ENCODE measurements around the gene AGO4.
A peak's percentile ranks its signal among the peaks of the same experiment; 100 is the strongest.

DNA sequence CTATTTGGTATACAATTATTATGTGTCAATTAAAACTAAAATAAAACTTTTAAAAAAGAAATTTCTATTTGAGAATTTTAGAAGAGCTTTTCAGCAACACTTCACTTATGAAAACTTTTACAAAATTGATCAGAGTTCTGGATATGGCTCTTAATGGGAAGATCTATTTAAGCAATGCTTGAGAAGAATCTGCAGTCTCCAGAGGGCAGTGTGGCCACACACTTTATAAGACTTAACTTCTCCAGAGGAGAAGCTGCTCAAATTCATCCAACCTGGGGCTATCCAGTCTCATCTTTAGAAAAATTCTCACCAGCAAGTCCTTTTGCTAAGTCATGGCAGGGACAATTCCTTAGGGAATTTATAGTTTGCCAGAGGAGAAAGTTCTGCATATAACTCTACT lies 50.0 kb downstream of the AGO4 start:
- TF ChIP-seq, protein P1, sequence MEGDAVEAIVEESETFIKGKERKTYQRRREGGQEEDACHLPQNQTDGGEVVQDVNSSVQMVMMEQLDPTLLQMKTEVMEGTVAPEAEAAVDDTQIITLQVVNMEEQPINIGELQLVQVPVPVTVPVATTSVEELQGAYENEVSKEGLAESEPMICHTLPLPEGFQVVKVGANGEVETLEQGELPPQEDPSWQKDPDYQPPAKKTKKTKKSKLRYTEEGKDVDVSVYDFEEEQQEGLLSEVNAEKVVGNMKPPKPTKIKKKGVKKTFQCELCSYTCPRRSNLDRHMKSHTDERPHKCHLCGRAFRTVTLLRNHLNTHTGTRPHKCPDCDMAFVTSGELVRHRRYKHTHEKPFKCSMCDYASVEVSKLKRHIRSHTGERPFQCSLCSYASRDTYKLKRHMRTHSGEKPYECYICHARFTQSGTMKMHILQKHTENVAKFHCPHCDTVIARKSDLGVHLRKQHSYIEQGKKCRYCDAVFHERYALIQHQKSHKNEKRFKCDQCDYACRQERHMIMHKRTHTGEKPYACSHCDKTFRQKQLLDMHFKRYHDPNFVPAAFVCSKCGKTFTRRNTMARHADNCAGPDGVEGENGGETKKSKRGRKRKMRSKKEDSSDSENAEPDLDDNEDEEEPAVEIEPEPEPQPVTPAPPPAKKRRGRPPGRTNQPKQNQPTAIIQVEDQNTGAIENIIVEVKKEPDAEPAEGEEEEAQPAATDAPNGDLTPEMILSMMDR (IDR thresholded peaks at IDR 0.05): peak in 1 of 6 experiments; percentile 5
- TF ChIP-seq POLR2A (IDR thresholded peaks at IDR 0.05) (no peak), EP300 (IDR thresholded peaks at IDR 0.05) (no peak), POLR2AphosphoS5 (IDR thresholded peaks at IDR 0.05) (no peak)

Measured in upper lobe of left lung (tissue), 4 donors.